ENCODE measurements around the gene HLA-DOB.

The HLA-DOB gene

DNA sequence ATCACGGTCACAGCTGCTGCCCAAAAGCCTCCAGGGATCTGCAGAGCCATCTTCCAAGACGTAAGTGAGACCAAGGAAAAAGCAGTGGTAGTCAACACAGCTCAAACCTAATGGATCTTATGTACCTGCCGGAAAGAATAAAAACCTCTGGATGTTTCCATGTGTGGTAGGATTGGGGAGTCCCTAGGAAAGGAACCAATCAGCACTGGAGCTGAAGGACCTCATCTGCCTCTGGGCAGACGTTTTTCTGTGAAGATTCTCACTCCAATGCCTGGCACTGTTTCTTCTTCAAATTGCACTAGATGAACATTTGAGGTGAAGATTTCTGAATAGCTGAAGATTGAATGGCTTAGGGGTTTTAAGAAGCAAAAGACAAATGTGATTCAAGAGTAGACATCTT, 53.4 kb downstream of the HLA-DOB start, which contains the start of gene HLA-DQB2:
Gene HLA-DQB2 (minus strand): TSS at position 112 of the 400 bp plus-strand sequence. CDS start 62 bp downstream, at position 50.
- no peak within 1 kb of the TSS for H3K4me3 ChIP-seq (replicated peaks; ENCODE audit: low read depth, low read length)
- TF ChIP-seq CTCF (IDR thresholded peaks at IDR 0.05; ENCODE audit: low read length, missing control alignments): no peak
- peak; percentile 2 for DNase-seq (ENCODE audit: low read depth)
